CD14-positive monocyte (primary cell): ENCODE results near the gene NMBR. TPM values are rescaled to one million over a fixed set of nuclear protein-coding genes. Genes with fewer than 3 reads are reported as not detected.

ENCODE experiments used
- DNase-seq, 3 donors: peaks; one replicate each; pipeline ENCODE4 v3.0.0-alpha.2; 2011 to 2022
- H2AFZ ChIP-seq: 2 replicates; pipeline ENCODE4 v1.6.0; 2012; ENCODE audit warnings: mild to moderate bottlenecking, low read depth, low read length, inconsistent platforms; ENCODE audit not compliant: insufficient read depth, poor library complexity, severe bottlenecking
- H3K27ac ChIP-seq, 2 donors: 1 replicate in 1 of 2; 2 replicates in 1 of 2; pipeline ENCODE4 v1.5.1; 2012 to 2013; ENCODE audit warnings: low read length in 2 of 2, control low read depth in 1 of 2, inconsistent platforms in 1 of 2, low read depth in 1 of 2, mild to moderate bottlenecking in 1 of 2
- H3K27me3 ChIP-seq, 2 donors: one replicate each; pipeline versions ENCODE4 v1.6.0 to v1.6.1; 2011 to 2013; ENCODE audit warnings: low read length in 2 of 2; ENCODE audit not compliant: control insufficient read depth in 2 of 2, insufficient read depth in 2 of 2
- H3K36me3 ChIP-seq, 2 donors: replicated peaks in 1 of 2; 1 replicate in 1 of 2; 2 replicates in 1 of 2; pipeline versions ENCODE4 v1.5.1 to v1.6.1; 2012 to 2013; ENCODE audit warnings: low read length in 2 of 2, control low read depth in 1 of 2, inconsistent platforms in 1 of 2, mild to moderate bottlenecking in 1 of 2; ENCODE audit not compliant: insufficient read depth in 2 of 2, control insufficient read depth in 1 of 2
- H3K4me1 ChIP-seq, 2 donors: 1 replicate in 1 of 2; 2 replicates in 1 of 2; pipeline versions ENCODE4 v1.5.1 to v1.6.1; 2012 to 2013; ENCODE audit warnings: low read length in 2 of 2, control low read depth in 1 of 2, inconsistent platforms in 1 of 2, mild to moderate bottlenecking in 1 of 2, moderate library complexity in 1 of 2; ENCODE audit not compliant: insufficient read depth in 2 of 2, control insufficient read depth in 1 of 2
- H3K4me2 ChIP-seq: replicated peaks from 2 replicates; pipeline ENCODE3; 2012; ENCODE audit warnings: low read length, moderate library complexity, mild to moderate bottlenecking; ENCODE audit not compliant: poor library complexity, severe bottlenecking; ENCODE audit errors: extremely low read depth
- H3K4me3 ChIP-seq, 3 experiments: fragments of 200-600 bp in 1 of 3; sonication (generic) in 1 of 3; replicated peaks in 1 of 3; 1 replicate in 2 of 3; 2 replicates in 1 of 3; pipeline ENCODE4 v1.5.1; 2011 to 2013; ENCODE audit warnings: low read length in 3 of 3, mild to moderate bottlenecking in 3 of 3, control low read depth in 2 of 3, low read depth in 2 of 3, inconsistent platforms in 1 of 3, moderate library complexity in 1 of 3
- H3K79me2 ChIP-seq: 2 replicates; pipeline ENCODE4 v1.6.0; 2012; ENCODE audit warnings: mild to moderate bottlenecking, control low read depth, inconsistent platforms, low read length, moderate library complexity; ENCODE audit not compliant: insufficient read depth
- H3K9ac ChIP-seq: 2 replicates; pipeline ENCODE4 v1.6.0; 2017; ENCODE audit warnings: low read length, mild to moderate bottlenecking; ENCODE audit not compliant: insufficient read depth, poor library complexity, severe bottlenecking
- H3K9me3 ChIP-seq, 2 donors: replicated peaks in 1 of 2; 1 replicate in 1 of 2; 2 replicates in 1 of 2; pipeline versions ENCODE4 v1.5.1 to v1.6.1; 2012 to 2013; ENCODE audit warnings: low read length in 2 of 2, control low read depth in 1 of 2; ENCODE audit not compliant: control insufficient read depth in 1 of 2, insufficient read depth in 1 of 2
- H4K20me1 ChIP-seq: 2 replicates; pipeline ENCODE4 v1.6.0; 2012; ENCODE audit warnings: mild to moderate bottlenecking, low read length, control low read depth, moderate library complexity; ENCODE audit not compliant: insufficient read depth
- H3K27ac Mint-ChIP-seq, 7 donors: one replicate each; pipeline ENCODE4 v1.8.0; 2020; ENCODE audit warnings: mild to moderate bottlenecking in 7 of 7, mixed read lengths in 7 of 7, moderate library complexity in 6 of 7, inconsistent platforms in 2 of 7
- H3K27me3 Mint-ChIP-seq, 3 donors: one replicate each; pipeline ENCODE4 v1.8.0; 2021 to 2022; ENCODE audit warnings: low read depth in 3 of 3, mild to moderate bottlenecking in 3 of 3, mixed read lengths in 3 of 3, moderate library complexity in 3 of 3, inconsistent platforms in 1 of 3
- H3K36me3 Mint-ChIP-seq, 2 donors: one replicate each; pipeline ENCODE4 v1.8.0; 2020; ENCODE audit warnings: mixed read lengths in 2 of 2, inconsistent platforms in 1 of 2, mild to moderate bottlenecking in 1 of 2
- H3K4me1 Mint-ChIP-seq: one replicate; pipeline ENCODE4 v1.8.0; 2020; ENCODE audit warnings: mild to moderate bottlenecking, mixed read lengths
- H3K4me3 Mint-ChIP-seq, 2 donors: one replicate each; pipeline ENCODE4 v1.8.0; 2020; ENCODE audit warnings: mild to moderate bottlenecking in 2 of 2, mixed read lengths in 2 of 2, moderate library complexity in 1 of 2
- H3K9me3 Mint-ChIP-seq, 7 donors: one replicate each; pipeline ENCODE4 v1.8.0; 2020 to 2022; ENCODE audit warnings: mixed read lengths in 7 of 7, mild to moderate bottlenecking in 6 of 7, moderate library complexity in 6 of 7, inconsistent platforms in 2 of 7
- WGBS: methylation state at CpG from one replicate; pipeline ENCODE4 v1.1.5; 2013; ENCODE audit warnings: missing lambda C conversion rate; ENCODE audit not compliant: insufficient coverage; 5-methylcytosine and 5-hydroxymethylcytosine counted together
- intact Hi-C, 2 donors: fragments of 100-400 bp; cut with micrococcal nuclease; formaldehyde crosslinking; loops; one replicate each; pipeline versions ENCODE4 v1.15.0 to v1.15.1; 2023
- polyA plus RNA-seq, 3 donors: library from polyadenylated mRNA; depleted of rRNA in 1 of 3; unstranded in 2 of 3; stranded (reverse) in 1 of 3; fragments of 300-500 nt in 2 of 3; fragments of >200 nt in 1 of 3; fragmentation: Illumina TruSeq in 2 of 3; gene quantifications; 1 replicate in 2 of 3; 2 replicates in 1 of 3; pipeline ENCODE4 v1.2.3, GENCODE V29; 2012 to 2021
- TF ChIP-seq, protein P1 (sequence below): fragments of 200-600 bp; IDR thresholded peaks from one replicate; pipeline ENCODE4 v1.8.0; 2022; ENCODE audit warnings: antibody characterized with exemption, mild to moderate bottlenecking

The NMBR gene
- polyA plus RNA-seq, 3 donors: not detected

DNA sequence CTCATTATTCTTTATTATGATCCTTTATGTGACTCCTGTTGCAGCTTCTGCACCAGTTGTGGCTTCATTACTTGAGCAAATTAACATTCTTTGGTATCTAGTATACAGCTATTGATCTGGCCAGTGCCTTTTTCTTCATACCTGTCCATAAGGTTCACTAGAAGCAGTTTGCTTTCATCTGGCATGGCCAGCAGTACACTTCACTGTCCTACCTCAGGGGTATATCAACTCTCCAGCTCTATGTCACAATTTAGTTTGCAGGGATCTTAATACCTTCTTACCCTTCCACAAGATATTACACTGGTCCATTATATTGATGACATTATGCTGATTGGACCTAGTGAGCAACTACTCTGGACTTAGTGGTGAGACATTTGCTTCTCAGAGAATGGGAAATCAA lies 46.7 kb upstream of the NMBR start:
- H3K4me3 ChIP-seq: no peak overlapping the region
- Mint-ChIP-seq H3K36me3 (peaks cover 41 to 42% of the 10 kb centered on the region in 2 donors), H3K27ac (no peak overlapping the region), H3K9me3 (no peaks in the 10 kb centered on the region), H3K4me3 (no peak overlapping the region), H3K27me3 (no peaks in the 10 kb centered on the region), H3K4me1 (no peaks in the 10 kb centered on the region)
- TF ChIP-seq, protein P1, sequence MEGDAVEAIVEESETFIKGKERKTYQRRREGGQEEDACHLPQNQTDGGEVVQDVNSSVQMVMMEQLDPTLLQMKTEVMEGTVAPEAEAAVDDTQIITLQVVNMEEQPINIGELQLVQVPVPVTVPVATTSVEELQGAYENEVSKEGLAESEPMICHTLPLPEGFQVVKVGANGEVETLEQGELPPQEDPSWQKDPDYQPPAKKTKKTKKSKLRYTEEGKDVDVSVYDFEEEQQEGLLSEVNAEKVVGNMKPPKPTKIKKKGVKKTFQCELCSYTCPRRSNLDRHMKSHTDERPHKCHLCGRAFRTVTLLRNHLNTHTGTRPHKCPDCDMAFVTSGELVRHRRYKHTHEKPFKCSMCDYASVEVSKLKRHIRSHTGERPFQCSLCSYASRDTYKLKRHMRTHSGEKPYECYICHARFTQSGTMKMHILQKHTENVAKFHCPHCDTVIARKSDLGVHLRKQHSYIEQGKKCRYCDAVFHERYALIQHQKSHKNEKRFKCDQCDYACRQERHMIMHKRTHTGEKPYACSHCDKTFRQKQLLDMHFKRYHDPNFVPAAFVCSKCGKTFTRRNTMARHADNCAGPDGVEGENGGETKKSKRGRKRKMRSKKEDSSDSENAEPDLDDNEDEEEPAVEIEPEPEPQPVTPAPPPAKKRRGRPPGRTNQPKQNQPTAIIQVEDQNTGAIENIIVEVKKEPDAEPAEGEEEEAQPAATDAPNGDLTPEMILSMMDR: no peak
- H3K27me3 ChIP-seq: no peaks in the 10 kb centered on the region
- peaks cover 15% of the 10 kb centered on the region for H4K20me1 ChIP-seq
- H3K27ac ChIP-seq: no peak overlapping the region
- no peaks in the 10 kb centered on the region for H3K79me2 ChIP-seq
- no peak for DNase-seq
- no peak overlapping the region for H3K9ac ChIP-seq
- H2AFZ ChIP-seq: no peak overlapping the region
- H3K9me3 ChIP-seq: no peaks in the 10 kb centered on the region
- peaks cover 32 to 52% of the 10 kb centered on the region in 2 donors for H3K36me3 ChIP-seq
- intact Hi-C loops: no loop called here
- H3K4me2 ChIP-seq: no peak overlapping the region
- H3K4me1 ChIP-seq: no peaks in the 10 kb centered on the region

DNA sequence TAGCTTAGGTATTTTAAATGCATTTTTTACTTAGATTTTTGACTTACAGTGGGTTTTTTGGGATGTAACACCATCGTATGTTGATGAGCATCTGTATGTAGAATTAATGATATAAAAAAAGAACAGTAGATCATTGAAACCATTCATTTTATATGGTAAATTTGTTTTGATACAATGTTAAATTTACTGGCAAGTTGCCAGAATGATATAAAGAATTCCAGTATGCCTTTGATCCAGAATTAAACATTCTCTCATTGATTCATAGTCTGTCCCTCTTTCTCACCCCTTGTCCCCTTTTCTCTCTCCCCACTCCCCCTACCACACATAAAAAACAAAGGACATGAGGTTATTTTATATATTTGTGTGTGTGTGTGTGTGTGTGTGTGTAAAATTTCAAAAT lies 45.4 kb upstream of the NMBR start:
- Histone ChIP-seq H3K4me2 (no peak overlapping the region), H3K79me2 (no peaks in the 10 kb centered on the region), H3K27ac (no peak overlapping the region), H3K9me3 (no peaks in the 10 kb centered on the region), H3K4me1 (no peaks in the 10 kb centered on the region), H4K20me1 (peaks cover 15% of the 10 kb centered on the region), H3K4me3 (no peak overlapping the region), H2AFZ (no peak overlapping the region), H3K27me3 (no peaks in the 10 kb centered on the region), H3K36me3 (peaks cover 27 to 51% of the 10 kb centered on the region in 2 donors), H3K9ac (no peak overlapping the region)
- WGBS: no CpG with 5 or more reads among the region's 1 CpG
- intact Hi-C loops: no loop called here
- no peaks in the 10 kb centered on the region for H3K4me1 Mint-ChIP-seq
- TF ChIP-seq, protein P1: no peak
- no peaks in the 10 kb centered on the region for H3K27me3 Mint-ChIP-seq
- no peak overlapping the region for H3K27ac Mint-ChIP-seq
- H3K4me3 Mint-ChIP-seq: no peak overlapping the region
- no peak for DNase-seq
- no peaks in the 10 kb centered on the region for H3K9me3 Mint-ChIP-seq
- peaks cover 36 to 46% of the 10 kb centered on the region in 2 donors for H3K36me3 Mint-ChIP-seq
